HG03097 (cell line): ENCODE measurements around the gene NPBWR2.

Source experiments
- ATAC-seq: cut with Tn5 transposase; IDR thresholded peaks from one replicate; pipeline ENCODE4 v1.9.1; 2021; ENCODE audit not compliant: unreplicated experiment, low FRiP score

The NPBWR2 gene, protein sequence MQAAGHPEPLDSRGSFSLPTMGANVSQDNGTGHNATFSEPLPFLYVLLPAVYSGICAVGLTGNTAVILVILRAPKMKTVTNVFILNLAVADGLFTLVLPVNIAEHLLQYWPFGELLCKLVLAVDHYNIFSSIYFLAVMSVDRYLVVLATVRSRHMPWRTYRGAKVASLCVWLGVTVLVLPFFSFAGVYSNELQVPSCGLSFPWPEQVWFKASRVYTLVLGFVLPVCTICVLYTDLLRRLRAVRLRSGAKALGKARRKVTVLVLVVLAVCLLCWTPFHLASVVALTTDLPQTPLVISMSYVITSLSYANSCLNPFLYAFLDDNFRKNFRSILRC

DNA sequence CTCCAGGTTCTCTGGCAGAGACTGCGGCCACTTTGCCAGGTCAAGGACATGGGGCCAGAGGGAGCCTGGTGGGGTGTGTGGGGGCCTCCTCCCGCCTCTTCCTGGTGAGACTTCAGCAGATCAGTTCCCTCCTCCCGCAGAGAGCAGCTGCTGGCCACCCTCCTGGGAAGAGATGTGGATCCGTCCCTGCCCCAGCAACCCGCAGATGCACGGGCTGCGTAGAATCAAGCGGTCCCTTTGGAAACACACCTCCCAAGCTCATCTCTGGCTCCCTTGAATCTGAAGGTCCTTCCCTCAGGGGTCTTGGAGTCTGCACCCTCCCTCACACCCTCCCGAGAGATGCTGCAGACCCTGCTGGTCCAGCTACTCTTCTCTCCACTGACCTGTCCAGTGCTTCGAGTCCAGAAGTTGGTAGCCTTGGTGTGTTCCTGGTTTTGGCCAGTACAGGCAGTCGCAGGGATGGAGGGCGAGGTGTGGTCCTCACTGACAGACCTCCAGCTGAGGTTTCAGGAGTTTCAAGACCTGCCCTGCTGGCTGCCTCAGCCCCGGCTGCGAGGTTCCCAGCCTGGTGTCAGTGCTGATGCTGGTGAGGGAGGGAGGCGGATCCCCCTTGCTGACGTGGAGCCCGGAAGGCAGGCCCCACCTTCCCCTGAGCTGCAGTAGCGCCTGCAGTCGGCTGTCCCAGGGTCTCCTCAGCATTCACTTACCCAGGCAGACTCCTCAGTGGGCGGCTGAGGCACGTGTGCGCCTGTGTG lies at the start of gene NPBWR2:
NPBWR2 (minus strand) TSS at position 585 of the 755 bp plus-strand sequence. CDS start 734 bp downstream, outside the sequence.
- no peak for ATAC-seq

- no peak for ATAC-seq
These were observed 48.9 kb upstream of the NPBWR2 start for GRCh38 chr20:64156136-64156885.

- ATAC-seq = no peak
These were observed 48.1 kb upstream of the NPBWR2 start for GRCh38 chr20:64155258-64156135.

GRCh38 chr20:64154590-64155257 lies 47.4 kb upstream of the NPBWR2 start:
- no peak for ATAC-seq

GRCh38 chr20:64153861-64154589 lies 46.7 kb upstream of the NPBWR2 start:
- ATAC-seq = no peak

DNA sequence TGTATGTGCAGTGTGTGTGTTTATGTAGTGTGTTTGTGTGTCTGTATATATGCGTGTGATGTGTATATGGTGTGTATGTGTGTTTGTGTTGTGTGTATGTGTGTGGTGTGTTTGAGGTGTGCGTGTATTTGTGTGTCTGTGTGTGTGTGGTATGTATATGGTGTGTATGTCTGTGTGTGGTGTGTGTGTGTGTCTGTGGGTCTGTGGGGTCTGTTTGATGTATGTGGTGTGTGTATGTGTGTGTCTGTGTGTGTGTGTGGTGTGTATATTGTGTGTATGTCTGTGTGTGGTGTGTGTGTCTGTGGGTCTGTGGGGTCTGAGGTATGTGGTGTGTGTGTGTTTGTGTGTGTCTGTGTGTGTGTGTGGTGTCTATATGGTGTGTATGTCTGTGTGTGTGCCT lies 46.0 kb upstream of the NPBWR2 start:
- no peak for ATAC-seq

- ATAC-seq = no peak
These were observed 45.5 kb upstream of the NPBWR2 start for GRCh38 chr20:64152906-64153305.

GRCh38 chr20:64151633-64152530 lies 44.5 kb upstream of the NPBWR2 start:
- ATAC-seq = no peak

GRCh38 chr20:64150756-64151632 lies 43.6 kb upstream of the NPBWR2 start:
- no peak for ATAC-seq

- no peak for ATAC-seq
These were observed 42.6 kb upstream of the NPBWR2 start for GRCh38 chr20:64149809-64150560.

GRCh38 chr20:64149141-64149540 lies 41.8 kb upstream of the NPBWR2 start:
- ATAC-seq = no peak

DNA sequence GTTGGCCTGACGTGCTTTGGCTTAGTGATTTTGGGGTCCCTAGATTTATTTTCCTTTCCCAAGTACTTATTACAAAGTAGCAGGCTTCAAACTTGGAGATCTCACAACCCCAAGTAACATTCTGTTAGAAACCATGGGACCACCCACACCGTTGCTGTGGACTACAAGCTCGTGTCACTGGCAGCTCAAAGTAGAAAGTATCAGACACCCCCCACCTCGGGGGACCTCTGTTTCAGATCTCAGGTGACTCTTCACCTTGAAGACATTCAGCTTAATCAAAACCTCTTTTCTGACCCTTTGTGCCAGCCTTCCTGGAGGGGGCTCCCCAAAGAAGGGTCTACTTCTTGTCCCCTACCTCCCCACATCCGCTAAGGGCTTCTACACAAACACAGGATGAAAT lies 41.2 kb upstream of the NPBWR2 start:
- no peak for ATAC-seq

- ATAC-seq = no peak
These were observed 39.6 kb upstream of the NPBWR2 start for GRCh38 chr20:64146936-64147477.

DNA sequence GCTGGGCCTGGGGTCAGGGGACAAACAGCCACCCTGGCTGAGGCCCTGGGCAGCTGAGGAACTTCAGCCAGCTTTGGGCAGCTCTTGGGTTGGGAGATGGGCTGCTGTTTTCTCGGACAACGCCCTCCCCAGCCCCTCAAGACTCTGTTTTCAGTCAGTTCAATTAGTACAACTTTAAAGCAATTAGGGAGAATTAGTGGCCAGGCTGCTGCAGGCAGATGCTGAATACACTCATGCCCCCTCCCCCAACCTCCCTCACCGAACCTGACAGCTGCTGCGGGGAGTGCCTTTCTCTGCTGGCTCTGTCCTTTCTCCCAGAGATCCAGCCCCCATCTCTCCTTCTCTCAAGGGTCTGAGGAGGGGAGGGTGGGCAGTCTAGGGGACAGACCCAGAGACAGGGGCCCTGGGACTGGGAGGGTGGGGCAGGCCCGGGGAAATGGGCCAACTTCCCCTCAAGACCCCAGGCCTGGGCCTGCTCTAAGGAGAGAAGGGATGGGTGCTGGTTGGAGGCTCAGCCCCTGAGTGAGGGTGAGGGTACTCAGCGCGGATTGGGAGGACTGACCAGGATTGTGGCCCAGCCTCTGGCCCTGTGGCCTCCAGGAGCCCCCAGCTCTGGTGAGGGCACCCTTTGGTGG lies 39.1 kb upstream of the NPBWR2 start:
- ATAC-seq = no peak

DNA sequence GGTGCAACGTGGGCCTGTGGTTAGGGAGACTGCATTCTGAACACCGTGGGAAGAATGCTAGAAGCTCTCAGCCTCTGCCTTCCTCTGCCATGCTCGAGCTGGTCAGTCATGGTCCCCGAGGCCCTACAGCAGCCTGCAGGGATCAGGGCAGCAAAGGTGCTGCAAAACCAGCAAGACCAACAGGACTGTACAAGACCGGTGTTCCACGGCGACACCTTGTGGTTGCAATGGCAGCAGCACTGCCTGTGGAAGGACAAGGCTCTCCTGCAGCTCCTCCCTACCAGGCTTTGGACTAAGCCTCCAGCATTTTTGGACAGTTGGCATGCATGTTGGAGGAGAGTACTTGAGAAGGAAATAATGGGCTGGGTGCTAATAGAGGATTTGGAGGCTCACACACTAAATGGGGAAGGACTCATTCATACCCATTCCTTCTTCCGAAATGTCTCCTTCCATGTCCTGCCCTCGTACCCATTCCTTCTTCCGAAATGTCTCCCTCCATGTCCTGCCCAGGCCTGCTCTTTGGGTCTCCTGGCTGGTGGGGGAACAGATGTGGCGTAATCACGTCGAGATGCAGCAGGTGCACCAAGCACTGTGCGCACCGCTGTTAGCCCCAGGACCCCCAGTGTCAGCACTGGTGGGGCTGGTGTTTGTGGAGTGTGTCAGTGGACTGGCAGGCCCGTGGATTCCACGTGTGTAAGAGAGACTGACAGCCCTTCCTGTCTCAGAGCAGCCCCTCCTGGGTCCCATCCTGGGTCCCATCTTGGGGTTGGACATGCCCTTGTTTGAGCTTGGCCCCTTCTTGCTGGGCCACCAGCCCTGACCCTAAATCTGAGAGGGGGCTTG lies 38.3 kb upstream of the NPBWR2 start:
- ATAC-seq = no peak
